GM18508 (cell line): Measurements from ENCODE around the gene MIPEP.
"Not testable (repeated sequence)": the region's sequence is repeated elsewhere in the genome, so short reads cannot be mapped to it uniquely, and the experiment has no call there.

ENCODE experiments used
- ATAC-seq: cut with Tn5 transposase; IDR thresholded peaks from one replicate; pipeline ENCODE4 v1.9.1; 2021; ENCODE audit warnings: moderate number of reproducible peaks; ENCODE audit not compliant: insufficient read depth, unreplicated experiment

Gene MIPEP

DNA sequence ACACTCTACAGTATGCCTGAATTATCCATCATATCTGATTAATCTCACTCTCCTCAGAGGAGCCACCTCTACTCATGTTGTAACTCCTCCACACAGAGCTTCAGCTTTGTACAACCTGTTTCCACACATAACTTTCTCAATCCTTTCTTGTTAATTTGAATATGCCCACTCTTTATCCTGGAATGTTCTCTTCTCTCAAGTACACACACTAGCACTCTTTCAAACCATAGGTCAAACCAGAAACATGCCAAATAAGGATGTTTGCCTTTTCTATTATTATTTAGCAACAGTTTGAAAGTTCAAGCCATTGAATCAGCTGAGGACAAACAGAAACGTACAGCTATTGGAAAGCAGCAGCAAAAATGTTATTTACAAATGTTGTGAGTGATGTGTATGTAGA lies 110.3 kb downstream of the MIPEP start:
- ATAC-seq: no peak

DNA sequence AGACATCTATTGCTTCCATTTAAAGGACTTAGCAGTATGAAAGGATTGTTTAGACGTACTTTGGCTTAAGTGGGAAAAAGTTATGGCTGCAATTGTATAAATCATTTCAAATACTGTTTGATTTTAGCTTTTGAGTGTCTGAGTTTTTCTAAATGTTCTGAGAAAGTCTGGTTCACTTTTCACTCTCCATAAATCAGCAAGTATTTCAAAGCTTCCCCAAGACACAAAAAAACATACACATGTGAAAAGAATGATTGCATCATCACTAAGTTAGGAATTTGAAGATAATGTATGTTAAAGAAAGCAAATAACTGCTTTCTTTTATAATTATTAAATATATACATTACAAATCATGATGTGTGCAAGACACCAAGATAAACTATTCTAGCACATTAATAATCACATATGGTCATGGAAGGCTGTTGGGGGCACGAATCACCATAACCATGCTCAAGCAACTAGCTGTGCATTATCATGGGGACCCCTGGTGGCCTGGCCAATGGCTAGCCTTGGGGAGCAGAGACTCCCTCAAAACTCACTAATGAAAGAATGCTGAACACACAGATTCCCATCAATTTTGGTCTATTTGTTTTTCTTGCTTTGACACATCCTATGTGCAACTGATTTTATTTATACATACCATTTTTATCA lies 111.1 kb downstream of the MIPEP start:
- no peak for ATAC-seq

DNA sequence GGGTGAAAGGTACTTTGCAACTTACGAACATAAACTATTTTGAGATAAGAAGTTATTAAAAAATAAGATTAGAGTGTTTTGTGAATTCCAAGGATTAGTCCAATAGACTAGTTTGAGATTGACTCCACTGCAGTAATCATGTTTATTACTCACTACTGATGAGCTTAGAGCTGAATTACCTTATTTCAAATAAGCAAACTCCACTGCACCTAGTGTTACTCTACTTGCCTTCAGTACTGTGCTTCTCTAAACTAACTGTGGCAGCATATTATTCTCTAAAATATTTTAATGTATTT lies 111.7 kb downstream of the MIPEP start:
- ATAC-seq: peak; percentile 10

DNA sequence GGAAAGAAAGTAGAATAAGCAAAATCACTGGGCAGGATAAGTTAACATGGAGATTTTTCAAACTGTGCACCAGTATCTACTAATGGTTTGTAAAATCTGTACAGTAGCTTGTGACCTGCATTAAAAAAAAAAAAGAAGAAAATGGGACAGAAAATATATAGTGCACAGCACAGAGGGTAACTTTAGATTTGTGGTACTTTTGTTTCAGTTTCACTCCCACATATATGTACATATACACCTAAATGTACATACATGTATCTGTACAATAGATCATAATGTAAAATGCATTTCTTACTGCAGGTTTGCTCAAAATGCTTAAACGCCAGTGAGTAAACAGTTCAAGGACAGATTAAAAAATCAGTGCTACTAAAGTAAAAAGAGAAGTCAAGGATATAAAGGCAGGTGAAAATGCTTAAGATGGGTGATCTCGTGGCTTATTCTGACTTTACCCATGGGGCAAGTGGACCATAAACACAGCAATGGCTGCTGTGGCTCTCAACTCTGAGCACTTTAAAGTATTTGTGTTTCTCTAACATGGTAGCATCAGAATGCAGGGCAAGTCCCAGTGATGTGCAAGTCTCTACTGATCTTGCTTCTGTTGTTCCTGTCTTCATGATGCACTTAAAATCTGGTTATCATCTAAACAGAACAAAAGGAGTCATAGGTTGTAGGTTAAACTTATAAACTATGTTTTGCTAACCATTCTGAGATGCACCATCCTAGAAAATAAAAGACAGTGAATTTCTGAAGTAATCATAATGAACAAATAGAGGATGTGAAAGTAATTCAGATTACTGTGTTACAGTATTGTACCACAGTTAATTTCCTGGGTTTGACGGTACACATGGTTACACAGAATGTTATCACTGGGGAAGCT lies 112.3 kb downstream of the MIPEP start:
- peak; percentile 91 for ATAC-seq

DNA sequence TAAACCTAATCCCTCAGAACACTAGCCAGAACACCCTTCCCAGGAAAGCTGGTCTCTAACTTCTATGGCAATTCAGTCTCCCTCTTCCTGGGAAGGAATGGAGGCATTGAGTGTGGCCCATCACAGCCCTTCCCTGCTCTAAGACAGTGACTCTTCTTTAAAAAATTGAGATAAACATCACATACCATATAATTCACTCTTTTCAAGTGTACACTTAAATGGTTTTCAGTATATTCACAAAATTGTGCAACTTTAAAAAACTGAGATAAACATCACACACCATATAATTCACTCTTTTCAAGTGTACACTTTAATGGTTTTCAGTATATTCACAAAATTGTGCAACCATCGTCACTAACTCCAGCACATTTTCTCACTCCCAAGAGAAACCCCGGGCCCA lies 116.5 kb downstream of the MIPEP start:
- no peak for ATAC-seq

DNA sequence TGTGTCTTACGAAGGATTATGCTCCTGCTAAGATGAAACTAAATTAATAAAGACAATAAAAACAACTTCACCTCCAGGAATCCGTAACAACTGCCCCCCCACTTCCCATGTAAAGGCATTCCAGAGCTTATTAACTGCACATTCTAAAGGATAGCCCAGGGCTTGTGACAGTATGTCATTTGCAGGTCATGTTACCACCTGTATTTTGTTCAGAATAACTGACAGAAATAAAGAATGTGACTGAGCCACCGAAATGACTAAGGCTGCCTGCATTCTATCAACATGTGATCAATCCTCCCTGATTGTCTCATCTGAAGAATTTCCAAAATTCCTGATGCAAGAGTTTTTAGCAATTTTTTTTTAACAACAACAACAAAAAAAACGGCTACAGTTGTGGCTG lies 117.2 kb downstream of the MIPEP start:
- ATAC-seq: no peak

DNA sequence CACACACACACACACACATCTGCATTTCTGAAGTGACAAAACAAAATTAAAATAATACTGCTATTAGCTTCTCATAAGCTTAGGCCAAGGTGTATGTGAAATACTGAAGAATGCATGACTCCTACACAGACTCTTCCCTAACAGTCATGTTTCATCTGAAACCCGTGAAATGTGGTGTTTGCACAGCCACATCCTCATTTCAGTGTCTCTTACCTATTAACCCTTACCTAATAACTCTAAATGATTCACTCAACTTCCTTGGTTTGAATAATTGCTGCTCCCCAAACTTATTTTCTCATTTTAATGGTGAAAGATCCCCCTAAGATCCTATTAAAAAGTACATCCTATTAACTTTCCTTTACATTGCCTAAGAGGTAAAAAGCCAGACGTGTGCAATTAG lies 117.6 kb downstream of the MIPEP start:
- ATAC-seq: peak; percentile 97

DNA sequence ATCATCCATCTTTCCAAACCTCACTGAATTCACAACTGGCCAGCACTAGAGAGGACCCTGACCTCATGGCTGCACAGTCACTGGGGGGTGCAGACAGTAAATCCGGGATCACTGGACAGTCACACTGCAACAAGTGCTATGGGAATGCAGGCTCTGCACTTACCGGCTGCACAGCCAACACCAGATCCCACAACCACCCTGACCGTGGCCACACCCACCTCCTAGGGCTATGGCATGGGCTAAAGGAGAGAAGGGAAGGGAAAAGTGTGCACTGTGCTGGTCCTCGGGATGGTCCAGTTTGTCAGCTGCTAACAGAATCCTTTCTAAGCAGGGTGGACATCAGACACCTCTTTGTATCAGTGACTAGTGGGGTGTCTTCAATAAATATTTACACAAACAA lies 118.2 kb downstream of the MIPEP start:
- ATAC-seq: no peak

DNA sequence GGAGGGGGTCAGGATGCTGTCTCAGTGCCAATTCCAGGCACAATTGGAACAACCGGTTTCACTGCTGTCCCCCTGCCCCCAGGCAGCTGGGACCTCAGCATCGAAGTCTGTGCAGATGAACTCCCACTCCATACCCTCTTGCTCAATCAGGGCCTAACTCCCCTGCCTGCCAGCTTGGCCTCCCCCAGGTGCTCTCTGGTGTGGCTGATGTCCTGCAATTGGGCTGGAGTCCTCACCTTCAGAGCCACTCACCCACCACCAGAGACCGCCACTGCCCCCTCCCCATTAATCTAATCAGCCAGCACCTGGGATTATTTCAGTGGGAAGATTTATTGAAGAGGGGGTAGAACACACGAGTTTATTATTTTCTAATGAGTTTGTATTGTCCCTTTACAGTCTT lies 118.8 kb downstream of the MIPEP start:
- ATAC-seq: no peak

DNA sequence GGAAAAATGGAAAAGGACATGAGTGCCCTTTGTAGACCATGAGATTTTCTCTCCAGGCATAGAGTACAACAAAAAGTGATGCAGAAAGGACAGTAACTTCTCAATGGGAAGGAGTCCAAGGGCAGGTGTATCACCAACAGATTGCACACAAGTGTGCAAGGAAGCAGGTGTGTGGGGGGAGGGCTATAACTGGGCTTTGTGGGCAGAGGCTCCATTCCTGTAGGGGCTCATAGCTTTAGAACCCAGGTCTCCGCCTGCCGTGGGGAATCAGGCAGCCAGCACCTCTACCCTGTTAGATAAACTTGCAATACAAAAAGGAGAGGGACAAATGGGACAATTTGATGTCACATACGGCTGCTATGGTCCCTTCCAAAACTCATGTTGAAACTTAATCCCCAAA lies 119.8 kb downstream of the MIPEP start:
- no peak for ATAC-seq

DNA sequence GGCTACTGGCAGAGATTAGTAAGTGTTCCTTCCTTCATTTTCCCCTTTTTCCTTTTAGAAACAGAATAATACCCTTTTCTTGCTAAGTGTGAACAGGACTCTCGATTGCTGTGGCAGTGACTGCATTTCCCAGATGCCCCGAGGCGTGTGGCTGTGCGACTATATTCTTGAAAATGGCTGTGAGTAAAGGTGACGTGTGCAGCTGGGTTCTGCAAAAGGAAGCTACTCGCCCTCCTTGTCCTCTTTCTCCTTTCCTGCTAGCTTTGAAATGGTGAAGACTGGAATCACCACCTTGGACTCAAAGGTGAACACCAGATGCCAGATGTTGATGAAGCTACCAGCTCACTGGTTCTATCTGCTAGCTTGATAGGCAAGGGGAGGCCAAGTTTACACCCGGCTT lies 121.4 kb downstream of the MIPEP start:
- no peak for ATAC-seq

DNA sequence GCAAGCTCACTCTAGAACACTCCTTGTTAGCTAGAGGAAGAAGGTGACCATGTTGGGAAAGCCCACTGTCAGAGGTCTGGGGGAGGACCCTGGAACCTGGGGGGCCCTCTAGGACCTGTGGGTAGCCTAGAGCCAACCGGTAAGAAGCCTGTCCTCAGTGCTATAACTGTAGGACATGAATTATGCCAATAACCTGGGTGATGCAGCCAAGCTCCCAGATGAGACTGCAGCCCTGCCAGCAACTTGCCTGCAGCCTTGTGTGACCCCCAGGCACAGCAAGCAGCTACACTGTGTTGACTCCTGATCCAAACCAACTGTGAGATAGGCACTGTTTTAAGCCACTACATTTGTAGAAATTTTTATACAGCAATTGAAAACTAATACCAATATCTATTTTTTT lies 122.3 kb downstream of the MIPEP start:
- no peak for ATAC-seq

DNA sequence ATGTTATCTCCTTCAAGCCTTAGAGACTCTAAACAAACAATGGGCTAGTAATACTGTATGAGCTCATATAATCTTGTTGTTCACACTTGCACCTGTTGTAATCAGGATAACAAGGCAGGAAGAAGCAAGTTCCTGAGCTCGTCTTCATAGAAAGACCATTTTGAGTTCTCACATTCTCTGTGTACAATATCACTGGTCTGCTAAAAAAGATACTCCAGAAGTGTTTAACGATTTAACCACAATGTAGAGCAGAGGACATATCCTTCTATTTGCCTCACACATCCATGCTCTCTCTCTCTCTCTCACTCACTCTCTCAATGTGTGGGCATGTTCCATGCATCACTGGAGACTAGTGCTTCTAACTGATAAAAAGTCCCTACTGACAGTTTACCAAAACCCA lies 122.9 kb downstream of the MIPEP start:
- ATAC-seq: no peak

DNA sequence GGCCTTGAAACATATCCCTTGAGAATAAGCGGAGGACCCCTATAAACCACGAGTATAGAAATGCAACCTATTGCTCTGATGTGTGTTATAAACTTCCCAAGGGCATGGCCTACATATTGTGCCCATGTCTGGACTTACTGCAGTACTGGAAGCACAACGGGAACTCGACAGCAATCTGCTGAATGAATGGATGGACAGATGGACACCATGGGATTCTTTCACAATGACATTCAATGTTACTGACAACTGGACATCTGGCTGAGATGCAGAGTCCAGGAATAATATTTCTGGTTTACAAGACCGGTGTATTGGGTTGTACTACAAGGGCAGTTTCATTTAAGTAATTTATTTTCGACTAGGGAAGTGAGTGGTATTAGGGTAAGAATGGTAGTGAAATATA lies 123.7 kb downstream of the MIPEP start:
- no peak for ATAC-seq

DNA sequence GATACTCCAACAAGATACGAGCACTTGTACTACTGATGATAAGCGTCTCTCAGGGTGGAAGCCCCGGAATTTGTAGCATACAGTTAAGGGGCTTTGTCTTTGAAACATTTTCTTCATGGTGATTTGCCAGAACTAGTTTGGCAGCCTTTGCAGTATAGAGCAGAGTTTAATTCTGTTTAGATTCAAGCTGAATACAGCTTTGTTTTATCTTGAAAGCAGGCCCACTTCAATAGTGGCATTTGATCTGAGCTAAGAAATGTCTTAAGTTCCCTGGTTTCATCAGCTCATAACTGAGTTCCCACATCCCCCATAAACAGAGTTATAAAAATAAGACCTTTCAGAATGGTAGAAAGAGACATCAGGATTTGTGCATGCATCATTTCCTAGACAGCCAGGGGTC lies 125.9 kb downstream of the MIPEP start:
- no peak for ATAC-seq

DNA sequence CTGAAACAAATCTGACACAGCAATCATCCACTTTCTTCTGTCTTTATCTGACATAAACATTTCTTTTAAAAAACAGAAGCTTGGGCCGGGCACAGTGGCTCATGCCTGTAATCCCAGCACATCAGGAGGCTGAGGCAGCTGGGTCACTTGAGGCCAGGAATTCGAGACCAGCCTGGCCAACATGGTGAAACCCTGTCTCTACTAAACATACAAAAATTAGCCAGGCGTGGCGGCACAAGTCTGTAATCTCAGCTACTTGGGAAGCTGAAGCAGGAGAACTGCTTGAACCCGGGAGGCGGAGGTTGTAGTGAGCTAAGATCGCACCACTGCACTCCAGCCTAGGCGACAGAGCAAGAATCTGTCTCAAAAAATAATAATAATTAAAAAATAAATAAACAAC lies 127.4 kb downstream of the MIPEP start:
- ATAC-seq: not testable (repeated sequence)

DNA sequence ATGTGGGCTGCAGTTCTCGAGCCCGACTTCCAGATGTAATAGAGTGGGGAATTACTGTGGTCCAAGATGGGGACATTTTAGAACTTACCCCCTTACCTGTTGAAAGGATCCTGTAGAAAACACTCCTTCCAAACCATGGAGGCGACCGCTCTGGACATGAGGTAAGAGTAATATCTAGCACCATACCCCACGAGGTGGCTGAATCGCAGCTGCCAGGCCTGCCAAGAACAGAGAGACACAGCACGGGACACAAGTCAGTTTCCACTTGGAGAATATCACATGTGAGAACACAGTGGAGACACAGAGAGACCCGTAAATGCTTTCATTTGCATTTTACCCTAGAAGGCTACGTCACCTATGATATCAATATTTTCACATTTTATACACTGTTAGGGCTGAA lies 129.2 kb downstream of the MIPEP start:
- no peak for ATAC-seq

DNA sequence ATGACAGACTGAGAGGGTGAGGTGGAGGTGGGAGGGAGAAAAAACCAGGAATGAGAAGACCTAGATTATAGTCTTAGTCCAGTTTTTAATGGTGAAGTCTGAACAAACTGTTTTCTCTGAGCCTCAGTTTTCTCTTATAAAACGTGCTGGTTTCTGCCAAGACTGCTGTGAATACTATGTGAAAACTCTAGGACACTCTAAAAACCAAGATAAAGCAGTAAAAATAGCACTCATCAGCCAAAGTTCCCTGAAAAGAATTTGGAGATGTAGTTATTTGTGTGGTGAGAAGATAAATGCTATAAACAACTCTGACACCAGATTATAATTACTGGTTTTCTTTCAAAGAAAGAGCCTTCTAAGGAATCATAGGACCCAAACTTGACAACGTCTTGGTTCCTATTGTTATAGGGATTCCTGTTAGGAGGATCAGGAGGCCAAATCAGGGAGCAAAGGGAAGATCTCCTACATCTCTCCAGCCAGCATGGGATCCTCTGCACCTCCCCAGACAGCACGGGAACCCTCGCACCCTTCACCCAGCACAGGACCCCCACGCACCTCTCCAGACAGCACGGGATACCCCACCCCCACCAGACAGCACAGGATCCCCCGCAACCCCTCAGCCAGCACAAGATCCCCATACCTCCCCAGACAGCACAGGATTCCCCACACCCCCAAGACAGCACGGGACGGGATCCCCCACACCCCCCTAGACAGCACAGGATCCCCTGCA lies 130.2 kb downstream of the MIPEP start:
- no peak for ATAC-seq

DNA sequence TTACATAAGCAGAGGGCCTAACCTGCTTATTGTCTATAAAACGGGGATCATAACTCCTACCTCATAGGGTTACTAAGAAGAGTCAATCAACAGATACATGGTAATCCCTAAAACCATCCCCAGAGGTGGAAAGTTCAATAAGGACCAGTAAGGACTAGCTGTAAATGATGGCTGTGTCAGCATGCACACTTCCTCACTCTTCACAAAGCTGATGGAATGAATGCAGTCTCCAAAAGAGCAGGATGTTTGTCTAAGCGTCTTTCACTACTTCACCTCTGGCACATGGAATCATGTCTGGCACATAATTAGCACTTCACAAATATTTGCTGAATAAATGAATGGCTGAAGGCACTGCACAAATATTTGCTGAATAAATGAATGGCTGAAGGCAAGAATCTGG lies 134.2 kb downstream of the MIPEP start:
- ATAC-seq: no peak

DNA sequence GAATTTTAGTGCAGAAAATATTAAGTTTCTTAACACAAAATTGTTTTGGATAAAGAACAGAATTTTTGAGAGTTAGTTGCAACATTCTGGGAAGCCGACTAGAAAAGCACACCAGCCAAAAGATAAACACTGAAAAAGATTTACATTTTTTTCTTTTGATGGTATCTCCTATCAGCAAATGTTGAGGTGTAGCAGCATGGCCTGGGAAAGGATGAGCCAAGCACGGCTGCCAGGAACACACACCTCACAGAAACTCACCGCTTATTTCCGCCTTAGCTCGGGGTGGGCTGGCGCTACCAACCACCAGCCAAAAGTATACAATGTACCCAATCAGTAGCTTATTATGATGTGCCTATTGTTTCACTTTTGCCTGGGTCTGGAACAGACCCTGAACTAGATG lies 134.7 kb downstream of the MIPEP start:
- no peak for ATAC-seq

DNA sequence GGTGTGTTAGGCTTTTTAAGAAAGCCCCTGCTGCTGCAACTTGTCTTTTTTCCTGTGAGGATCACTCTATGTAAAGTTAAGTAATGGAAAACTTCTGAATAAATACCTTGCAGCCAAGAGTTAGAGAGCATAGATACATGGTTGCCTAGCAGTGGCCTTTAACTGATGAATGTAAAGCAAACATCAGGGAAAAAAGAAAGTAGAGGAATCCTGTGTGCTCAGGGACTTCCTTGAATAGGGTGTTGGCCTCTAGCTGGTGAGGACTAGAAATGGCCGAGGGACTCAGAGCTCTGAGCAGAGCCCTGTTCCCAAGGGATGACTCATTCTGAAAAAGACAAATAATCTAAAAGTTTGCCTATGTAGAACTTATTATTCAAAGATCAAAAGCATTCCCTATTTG lies 135.7 kb downstream of the MIPEP start:
- ATAC-seq: no peak
